Measurements from ENCODE around the gene ME2. TPM values are rescaled to one million over a fixed set of nuclear protein-coding genes. Genes with fewer than 3 reads are reported as not detected.

ME2 gene
- total RNA-seq, 4 donors from 2014 or later: 46.1 to 62.8 (median 55.0) TPM

DNA sequence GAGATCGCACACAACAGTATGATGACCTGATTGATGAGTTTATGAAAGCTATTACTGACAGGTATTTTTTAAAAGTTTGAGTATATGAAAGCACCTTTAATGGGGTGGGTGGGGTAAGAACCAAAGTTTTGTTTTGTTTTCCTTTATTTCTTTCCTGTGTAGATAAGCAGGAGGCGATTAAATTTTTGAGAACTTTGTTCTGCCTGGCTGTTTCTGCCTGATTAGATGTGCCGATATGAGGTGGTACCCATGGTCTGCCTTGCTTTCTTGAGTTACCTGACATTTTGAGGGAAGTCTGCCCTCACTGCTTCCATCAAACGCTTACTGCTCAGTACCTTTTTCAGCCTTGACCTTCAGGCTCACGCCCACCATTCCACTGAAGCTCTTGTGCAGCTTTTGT, 39.2 kb downstream of the ME2 start:
- H3K36me3 ChIP-seq: peaks cover 5 to 78% (median 48%) of the 10 kb centered on the region in 4 donors
- 95% methylated on average over 5 of the region's 5 CpGs for WGBS
- DNase-seq (ENCODE audit: extremely low spot score): no peak
- no peak for TF ChIP-seq POLR2A (IDR thresholded peaks at IDR 0.05; ENCODE audit: low read depth)
- TF ChIP-seq POLR2AphosphoS5 (IDR thresholded peaks at IDR 0.05): no peak
- TF ChIP-seq, protein P1, sequence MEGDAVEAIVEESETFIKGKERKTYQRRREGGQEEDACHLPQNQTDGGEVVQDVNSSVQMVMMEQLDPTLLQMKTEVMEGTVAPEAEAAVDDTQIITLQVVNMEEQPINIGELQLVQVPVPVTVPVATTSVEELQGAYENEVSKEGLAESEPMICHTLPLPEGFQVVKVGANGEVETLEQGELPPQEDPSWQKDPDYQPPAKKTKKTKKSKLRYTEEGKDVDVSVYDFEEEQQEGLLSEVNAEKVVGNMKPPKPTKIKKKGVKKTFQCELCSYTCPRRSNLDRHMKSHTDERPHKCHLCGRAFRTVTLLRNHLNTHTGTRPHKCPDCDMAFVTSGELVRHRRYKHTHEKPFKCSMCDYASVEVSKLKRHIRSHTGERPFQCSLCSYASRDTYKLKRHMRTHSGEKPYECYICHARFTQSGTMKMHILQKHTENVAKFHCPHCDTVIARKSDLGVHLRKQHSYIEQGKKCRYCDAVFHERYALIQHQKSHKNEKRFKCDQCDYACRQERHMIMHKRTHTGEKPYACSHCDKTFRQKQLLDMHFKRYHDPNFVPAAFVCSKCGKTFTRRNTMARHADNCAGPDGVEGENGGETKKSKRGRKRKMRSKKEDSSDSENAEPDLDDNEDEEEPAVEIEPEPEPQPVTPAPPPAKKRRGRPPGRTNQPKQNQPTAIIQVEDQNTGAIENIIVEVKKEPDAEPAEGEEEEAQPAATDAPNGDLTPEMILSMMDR (IDR thresholded peaks at IDR 0.05): no peak
- no peak for TF ChIP-seq EP300 (IDR thresholded peaks at IDR 0.05)
- H3K4me1 ChIP-seq: no peaks in the 10 kb centered on the region
- no peaks in the 10 kb centered on the region for H3K27me3 ChIP-seq
- H3K9me3 ChIP-seq: no peaks in the 10 kb centered on the region
- no peak overlapping the region for H3K27ac ChIP-seq (replicated peaks in 1 of 4)
- intact Hi-C loops (cut with DNase I): no loop called here
- H3K4me3 ChIP-seq: no peak overlapping the region

DNA sequence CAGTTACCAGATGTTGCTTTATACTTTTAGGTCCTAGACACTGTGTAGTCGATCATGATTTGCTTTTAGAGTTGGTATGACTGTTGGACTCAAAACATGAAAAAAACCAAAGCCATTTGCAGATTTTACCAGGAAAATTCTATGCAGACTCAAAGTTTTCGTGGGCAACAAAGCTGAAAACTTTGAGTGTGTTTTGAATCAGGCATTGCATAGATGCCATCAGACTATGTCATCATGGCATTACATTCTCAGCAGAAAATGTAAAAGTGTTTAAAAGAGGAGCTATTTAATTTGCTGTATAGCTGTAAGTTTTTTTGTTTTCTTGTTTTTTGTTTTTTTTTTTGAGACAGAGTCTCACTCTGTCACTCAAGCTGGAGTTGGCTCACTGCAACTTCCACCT, 45.5 kb downstream of the ME2 start:
- WGBS: 100% methylated on average over 2 of the region's 2 CpGs
- peaks cover 19 to 98% (median 69%) of the 10 kb centered on the region in 4 donors for H3K36me3 ChIP-seq
- DNase-seq (ENCODE audit: extremely low spot score): no peak
- no peaks in the 10 kb centered on the region for H3K27me3 ChIP-seq
- H3K4me3 ChIP-seq: no peak overlapping the region
- H3K4me1 ChIP-seq: no peaks in the 10 kb centered on the region
- no peaks in the 10 kb centered on the region for H3K9me3 ChIP-seq
- no peak overlapping the region for H3K27ac ChIP-seq (replicated peaks in 1 of 4)
- TF ChIP-seq EP300 (IDR thresholded peaks at IDR 0.05) (no peak), POLR2A (IDR thresholded peaks at IDR 0.05; ENCODE audit: low read depth) (no peak), POLR2AphosphoS5 (IDR thresholded peaks at IDR 0.05) (no peak)
- TF ChIP-seq, protein P1 (IDR thresholded peaks at IDR 0.05): no peak
- intact Hi-C loops (cut with DNase I): no loop called here

DNA sequence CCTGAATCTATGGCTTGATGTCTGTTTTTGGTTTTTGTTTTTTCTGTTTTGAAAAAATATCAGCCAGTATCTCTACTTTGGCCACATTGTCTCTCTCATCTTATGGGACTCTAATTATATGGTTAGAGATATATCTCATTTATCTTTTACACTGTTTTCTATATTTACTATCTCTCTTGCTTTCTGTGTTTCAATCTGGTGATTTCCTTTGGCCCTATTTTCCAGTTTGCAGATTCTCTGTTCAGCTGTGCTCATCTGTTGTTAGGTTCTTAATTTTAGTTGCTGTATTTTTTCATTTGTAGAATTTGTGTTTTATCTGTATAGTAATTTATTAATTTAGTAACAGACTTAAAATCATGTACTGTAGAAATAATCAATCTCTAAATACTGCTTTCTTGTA, 47.6 kb downstream of the ME2 start:
- Histone ChIP-seq H3K27me3 (no peaks in the 10 kb centered on the region), H3K27ac (replicated peaks in 1 of 4) (no peak overlapping the region), H3K9me3 (no peaks in the 10 kb centered on the region), H3K36me3 (peaks cover 17 to 77% (median 51%) of the 10 kb centered on the region in 4 donors), H3K4me1 (no peaks in the 10 kb centered on the region), H3K4me3 (no peak overlapping the region)
- TF ChIP-seq POLR2A (IDR thresholded peaks at IDR 0.05; ENCODE audit: low read depth) (no peak), EP300 (IDR thresholded peaks at IDR 0.05) (no peak), POLR2AphosphoS5 (IDR thresholded peaks at IDR 0.05) (no peak)
- TF ChIP-seq, protein P1 (IDR thresholded peaks at IDR 0.05): no peak
- intact Hi-C loops (cut with DNase I): no loop called here
- DNase-seq (ENCODE audit: extremely low spot score): no peak

DNA sequence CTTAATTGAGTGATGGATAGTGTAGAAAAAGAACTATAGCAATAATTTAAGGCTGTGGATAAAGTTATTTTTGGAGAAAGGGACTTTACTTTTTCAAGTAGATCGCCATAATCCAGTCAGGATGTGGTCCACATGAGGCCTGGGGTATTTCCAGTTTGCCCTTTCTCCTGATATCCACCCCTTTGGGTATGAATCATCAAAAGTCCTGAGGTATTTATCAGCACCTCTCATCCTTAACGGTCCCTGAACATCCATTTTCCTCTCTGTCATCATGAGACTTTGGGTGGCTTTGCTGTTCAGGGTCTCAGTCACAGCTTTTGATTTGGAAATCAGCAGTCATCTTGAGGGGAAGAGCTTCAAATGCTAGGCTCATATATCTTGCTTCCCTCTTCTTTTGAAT, 49.6 kb downstream of the ME2 start:
- intact Hi-C loops (cut with DNase I): no loop called here
- no peak overlapping the region for H3K4me3 ChIP-seq
- WGBS: 83% methylated on average over 2 of the region's 2 CpGs
- peaks cover 14 to 76% (median 47%) of the 10 kb centered on the region in 4 donors for H3K36me3 ChIP-seq
- H3K4me1 ChIP-seq: no peaks in the 10 kb centered on the region
- H3K27me3 ChIP-seq: no peaks in the 10 kb centered on the region
- H3K27ac ChIP-seq (replicated peaks in 1 of 4): no peak overlapping the region
- TF ChIP-seq POLR2AphosphoS5 (IDR thresholded peaks at IDR 0.05) (no peak), POLR2A (IDR thresholded peaks at IDR 0.05; ENCODE audit: low read depth) (no peak), EP300 (IDR thresholded peaks at IDR 0.05) (no peak)
- TF ChIP-seq, protein P1 (IDR thresholded peaks at IDR 0.05): no peak
- H3K9me3 ChIP-seq: no peaks in the 10 kb centered on the region
- DNase-seq (ENCODE audit: extremely low spot score): no peak

DNA sequence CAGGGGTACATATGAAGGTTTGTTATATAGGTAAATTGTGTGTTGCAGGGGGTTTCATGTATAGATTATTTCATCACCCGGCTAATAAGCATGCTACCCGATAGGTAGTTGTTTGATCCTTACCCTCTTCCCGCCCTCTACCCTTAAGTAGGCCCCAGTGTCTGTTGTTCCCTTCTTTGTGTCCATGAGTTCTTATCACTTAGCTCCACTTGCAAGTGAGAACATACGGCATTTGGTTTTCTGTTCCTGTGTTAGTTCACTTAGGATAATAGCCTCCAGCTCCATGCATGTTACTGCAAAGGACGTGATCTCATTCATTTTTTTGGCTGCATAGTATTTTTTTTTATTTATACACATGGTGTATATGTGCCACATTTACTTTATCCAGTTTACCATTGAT, 54.8 kb downstream of the ME2 start:
- Histone ChIP-seq H3K4me1 (no peaks in the 10 kb centered on the region), H3K36me3 (peaks cover 0 to 40% (median 17%) of the 10 kb centered on the region in 4 donors), H3K27ac (replicated peaks in 1 of 4) (no peak overlapping the region), H3K27me3 (no peaks in the 10 kb centered on the region), H3K4me3 (no peak overlapping the region), H3K9me3 (no peaks in the 10 kb centered on the region)
- intact Hi-C loops (cut with DNase I): no loop called here
- no peak for DNase-seq (ENCODE audit: extremely low spot score)
- 97% methylated on average over 5 of the region's 5 CpGs for WGBS
- TF ChIP-seq, protein P1 (IDR thresholded peaks at IDR 0.05): no peak
- TF ChIP-seq POLR2A (IDR thresholded peaks at IDR 0.05; ENCODE audit: low read depth): no peak
- TF ChIP-seq POLR2AphosphoS5 (IDR thresholded peaks at IDR 0.05): no peak
- no peak for TF ChIP-seq EP300 (IDR thresholded peaks at IDR 0.05)
